Fibroblast of skin of back (primary cell): ENCODE data around the gene FOXP1.

Experiments used
- DNase-seq: peaks from one replicate; pipeline ENCODE4 v3.0.0-alpha.2; 2013

The FOXP1 gene

GRCh38 chr3:71206305-71207165 lies 377.0 kb downstream of the FOXP1 start:
- DNase-seq: no peak

- no peak for DNase-seq
These were observed 379.6 kb downstream of the FOXP1 start for GRCh38 chr3:71203727-71204488.

GRCh38 chr3:71202848-71203533 lies 380.5 kb downstream of the FOXP1 start:
- DNase-seq: no peak

- peak; percentile 44 for DNase-seq
These were observed 381.6 kb downstream of the FOXP1 start for GRCh38 chr3:71201939-71202338.

DNA sequence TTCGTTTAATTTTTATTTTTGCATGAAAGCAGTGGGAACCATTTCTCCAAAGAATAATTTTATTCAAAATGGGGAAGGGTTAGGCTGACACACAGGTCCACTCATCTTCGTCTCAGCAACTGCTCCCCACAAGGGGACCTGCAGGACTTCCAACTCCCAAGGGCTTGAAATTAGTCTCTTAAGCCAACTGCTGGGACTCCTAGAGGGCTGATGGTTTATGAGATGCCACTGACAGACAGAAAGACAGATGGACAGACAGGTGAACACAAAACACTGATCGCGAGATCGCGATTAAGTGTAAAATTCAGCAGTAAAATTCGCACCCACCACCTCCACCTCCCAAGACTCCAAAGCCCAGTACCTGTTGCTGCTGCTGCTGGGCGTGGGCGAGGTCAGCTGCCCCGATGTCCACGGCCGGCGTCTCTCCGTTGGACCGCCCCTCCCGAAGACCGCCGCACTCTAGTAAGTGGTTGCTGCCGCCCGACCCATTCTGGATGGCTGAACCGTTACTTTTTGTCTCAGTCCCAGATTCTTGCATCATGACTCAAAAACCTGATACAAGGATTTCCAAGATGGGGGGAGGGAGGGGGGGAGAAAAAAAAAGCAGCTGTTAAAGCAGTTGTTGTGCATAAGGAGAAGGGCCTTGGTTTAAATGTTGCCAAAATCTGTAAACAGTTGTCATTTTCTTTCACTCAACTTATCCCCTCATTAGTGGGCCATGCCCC lies 385.5 kb downstream of the FOXP1 start:
- no peak for DNase-seq

GRCh38 chr3:71195492-71195891 lies 388.0 kb downstream of the FOXP1 start:
- DNase-seq: peak; percentile 89

DNA sequence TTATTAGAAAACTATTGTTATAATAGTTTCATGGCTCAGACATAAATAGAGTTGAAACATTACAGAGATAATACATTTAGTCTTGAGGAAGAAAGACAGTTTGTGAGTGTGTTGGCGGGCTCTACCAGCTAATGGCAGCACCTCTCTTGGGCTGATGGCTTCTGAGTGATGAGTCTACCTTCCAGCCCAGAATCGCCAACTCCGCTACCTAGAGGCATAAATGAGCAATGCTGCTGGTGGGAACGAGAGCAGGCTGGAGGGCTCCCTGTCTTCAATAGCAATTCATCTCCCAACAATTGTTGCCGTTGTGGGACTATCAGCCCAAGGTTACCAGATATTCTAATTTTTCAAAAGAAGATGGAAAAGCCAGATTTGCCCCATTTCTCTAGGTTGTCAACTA lies 388.7 kb downstream of the FOXP1 start:
- no peak for DNase-seq

DNA sequence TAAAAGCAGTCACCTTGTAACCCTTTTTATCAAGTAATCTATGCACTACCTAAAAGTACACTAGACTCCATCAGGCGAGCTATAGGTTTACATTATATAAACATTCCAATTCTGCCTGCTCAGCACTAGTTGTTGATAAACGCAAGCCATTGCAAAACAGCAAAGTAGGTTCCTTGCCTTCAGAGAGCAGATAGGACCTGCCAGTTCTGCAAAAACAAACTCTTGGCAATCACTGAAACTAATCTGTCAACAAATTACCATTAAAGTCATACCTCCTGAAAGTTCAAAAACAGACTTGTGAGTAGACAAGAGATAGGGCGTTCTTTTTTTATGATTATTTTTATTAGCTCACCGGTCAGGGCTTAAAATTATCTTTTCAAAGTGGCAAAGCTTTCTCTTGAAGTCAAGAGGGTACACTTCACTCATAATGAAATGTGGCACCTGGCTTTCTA lies 392.5 kb downstream of the FOXP1 start:
- DNase-seq: no peak

DNA sequence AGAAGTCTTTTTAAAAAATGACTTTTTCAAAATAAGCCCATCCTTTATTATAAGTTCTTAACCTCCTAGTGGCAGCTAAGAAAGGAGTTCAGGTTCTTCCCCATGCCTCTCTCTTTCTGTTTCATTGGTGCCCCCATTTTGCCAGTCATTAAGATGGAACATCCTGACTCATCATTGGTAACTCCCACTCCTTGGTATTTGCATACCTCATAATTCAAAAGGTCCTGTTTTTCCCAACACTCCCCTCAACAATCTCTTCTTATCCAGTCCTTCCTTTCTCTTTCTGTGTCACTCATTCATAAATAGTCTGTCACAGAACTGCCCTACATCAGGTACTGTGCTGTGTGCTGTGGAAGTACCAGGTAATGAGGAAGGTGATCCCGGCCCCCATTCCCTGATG lies 394.0 kb downstream of the FOXP1 start:
- peak; percentile 67 for DNase-seq

DNA sequence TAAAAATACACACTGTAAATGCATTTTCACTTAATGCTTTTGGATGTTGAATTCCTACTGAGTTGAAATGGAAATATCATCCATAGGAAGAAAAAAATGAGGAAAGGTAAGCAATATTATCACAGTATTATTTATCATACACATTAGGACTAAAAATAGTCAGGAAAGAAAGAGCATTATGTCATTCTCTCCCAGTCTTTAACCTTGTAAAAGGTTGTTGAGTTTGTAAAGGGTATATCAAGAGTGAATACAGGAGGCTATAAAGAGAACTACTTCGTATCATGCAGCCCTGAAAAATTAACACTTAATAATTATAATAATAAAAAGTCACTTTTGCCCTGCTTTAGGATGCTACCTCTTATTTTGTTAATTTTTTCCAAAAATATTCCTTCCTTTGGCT lies 395.8 kb downstream of the FOXP1 start:
- DNase-seq: no peak

DNA sequence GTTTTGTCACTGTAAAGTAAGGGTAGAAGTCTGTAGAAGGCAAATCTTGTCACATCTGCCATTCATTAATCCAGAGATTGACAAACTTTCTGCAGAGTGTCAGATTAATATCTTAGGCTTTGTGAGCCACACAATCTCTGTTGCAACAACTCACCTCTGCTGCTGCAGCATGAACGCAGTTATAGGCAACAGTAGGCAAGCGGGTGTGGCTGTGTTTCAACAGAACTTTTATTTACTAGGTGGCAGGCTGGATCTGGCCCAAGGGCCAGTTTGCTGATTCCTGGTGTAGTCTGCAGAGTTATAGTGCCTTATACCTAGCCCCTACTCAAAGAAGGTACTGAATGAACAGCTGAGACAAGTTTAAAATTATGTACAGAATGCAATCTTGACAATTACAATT lies 396.7 kb downstream of the FOXP1 start:
- DNase-seq: no peak

GRCh38 chr3:71185733-71186455 lies 397.6 kb downstream of the FOXP1 start:
- peak; percentile 91 for DNase-seq

DNA sequence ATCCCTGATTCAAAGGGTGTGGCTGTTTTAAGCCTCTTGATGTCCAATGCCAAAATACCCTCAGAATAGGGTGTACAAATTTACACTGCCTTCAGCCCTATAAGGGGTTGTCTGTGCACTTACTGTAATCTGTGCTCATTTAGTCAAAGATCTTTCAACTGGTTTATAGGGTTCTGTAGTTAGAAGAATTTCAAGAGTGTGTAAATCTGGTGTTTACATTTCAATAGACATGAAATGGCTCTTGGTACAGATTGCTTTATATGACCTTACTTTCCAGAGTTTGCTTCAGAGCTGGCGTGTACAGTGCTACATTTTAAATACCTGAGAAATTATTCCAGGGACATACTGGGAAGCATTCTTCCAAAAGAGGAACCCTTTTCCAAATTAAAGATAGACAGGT lies 399.3 kb downstream of the FOXP1 start:
- no peak for DNase-seq

- no peak for DNase-seq
These were observed 400.0 kb downstream of the FOXP1 start for GRCh38 chr3:71183549-71183948.

- no peak for DNase-seq
These were observed 403.0 kb downstream of the FOXP1 start for GRCh38 chr3:71180524-71180923.

DNA sequence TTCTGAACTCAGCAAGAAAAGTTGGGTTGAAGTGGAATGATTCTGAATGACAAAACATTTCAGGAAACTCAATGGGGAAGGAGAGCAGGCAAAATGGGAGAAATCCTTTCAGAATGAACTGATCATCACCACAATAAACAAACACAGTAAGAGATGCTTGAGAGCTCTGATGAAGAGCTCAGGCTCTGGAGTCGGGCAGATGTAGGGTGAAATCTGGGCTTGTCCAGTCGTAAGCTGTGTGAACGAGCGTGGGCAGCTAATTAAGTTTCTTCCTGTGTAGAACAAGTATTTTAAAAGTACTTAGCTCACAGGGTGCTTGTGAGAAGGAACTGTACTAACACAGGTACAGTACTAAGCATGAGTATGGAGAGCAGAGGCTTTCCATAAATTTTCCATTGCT lies 406.2 kb downstream of the FOXP1 start:
- no peak for DNase-seq

DNA sequence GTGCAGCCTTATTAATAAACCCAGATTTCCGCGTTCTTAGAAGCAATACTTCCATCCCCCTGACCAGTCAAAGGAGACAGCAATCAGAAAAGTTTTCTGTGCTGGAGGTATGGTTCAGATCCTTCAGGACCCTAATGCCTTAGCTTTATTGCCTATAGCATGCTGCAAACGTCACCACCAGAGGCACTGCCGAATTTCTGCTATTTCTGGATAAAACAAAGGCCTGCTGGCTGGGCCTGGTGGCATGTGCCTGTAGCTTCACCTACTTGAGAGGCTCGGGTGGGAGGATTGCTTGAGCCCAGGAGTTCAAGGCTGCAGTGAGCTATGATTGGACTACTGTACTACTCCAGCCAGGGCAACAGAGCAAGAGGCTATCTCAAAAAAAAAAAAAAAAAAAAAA lies 407.2 kb downstream of the FOXP1 start:
- no peak for DNase-seq

DNA sequence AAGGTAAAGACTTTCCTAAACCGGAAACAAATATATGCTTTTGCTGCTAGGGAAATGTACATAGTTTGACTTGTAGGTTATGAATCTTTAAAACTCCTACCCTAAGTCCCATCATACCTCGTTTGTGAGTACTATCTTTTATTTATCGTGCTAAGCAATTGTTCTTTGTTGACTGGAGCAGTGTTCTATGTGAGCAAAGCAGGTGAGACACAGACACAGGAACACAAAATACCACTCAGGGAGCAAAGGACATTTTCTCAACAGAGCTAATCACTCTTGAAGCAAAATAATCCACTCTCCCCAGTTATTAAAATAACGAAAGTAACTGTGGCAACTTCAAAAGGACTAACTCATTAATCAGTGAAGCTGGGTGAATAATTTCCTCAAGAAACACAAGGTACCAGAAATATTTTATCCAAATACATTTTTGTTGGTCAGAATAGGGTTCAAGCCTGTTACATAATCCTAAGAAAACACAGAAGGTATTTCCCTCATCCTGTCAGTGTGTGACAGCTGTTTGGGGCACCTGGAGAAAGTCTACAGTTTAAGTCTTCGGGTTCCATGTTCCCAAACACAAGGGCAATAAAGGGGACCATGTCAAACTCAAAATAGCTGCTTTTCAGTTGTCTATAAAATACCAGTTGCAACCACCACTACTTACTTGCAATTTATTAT lies 407.7 kb downstream of the FOXP1 start:
- DNase-seq: no peak

DNA sequence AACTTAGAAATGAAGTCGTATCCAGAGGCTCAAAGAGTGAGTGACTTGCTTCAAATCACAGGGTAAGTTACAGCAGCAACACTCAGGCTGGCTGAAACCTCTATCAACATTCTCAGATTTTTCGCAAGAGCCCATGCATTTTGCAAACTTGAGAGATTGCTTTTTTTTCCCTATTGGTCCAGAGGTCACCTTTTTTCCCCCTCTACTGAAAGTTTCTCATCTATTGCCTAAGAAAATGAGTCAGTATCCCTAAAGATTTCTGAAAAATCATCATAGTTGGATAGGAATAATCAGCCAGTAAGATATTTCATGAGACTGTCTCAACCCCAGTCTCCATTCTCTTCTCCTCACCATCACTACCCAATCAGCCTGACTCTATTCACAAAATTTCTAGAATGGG lies 410.6 kb downstream of the FOXP1 start:
- DNase-seq: peak; percentile 76

DNA sequence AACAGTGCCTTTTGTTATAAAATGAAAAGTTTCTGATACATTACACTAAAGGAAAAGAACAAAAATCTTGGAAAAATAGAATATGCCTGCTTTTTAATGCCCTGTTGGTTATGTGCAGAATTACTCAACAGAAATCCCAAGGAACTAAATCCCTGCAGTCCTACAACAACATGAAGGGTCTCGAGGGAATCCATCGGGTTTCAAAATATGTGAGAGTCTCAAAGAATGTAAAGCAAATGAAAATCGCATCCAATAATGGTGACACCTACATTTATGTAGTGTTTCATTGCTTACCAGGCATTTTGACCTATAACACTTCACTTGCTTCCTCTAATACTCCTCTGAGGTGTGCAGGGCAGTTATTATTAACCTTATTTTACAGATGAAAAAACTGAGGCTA lies 411.3 kb downstream of the FOXP1 start:
- peak; percentile 95 for DNase-seq

DNA sequence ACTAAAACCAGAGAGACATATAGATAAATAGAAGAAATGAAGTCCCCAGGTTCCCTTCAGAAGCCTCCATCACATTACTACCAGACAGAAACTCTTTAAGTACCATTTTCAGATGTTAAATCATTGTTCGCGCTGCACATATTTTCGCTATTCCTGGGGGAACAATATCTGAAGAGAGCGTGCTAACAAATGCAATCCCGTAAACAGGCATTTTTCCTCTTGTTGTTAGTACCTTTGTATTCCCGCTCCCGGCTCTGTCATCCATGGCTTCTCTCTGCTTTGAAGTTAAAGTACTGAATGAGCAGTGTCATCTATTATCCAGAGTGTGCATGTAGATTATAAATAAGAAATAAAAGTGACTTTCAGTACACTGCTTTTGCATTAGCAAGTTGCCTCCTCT lies 412.3 kb downstream of the FOXP1 start:
- DNase-seq: no peak
